NB4 (cell line): ENCODE measurements around the gene POLH.
"Not testable (repeated sequence)": the region's sequence is repeated elsewhere in the genome, so short reads cannot be mapped to it uniquely, and the experiment has no call there.

Source experiments
- DNase-seq: peaks from one replicate; pipeline ENCODE4 v3.0.0; 2010; ENCODE audit warnings: low read depth
- H3K4me3 ChIP-seq: one replicate; pipeline ENCODE4 v1.5.1; 2011; ENCODE audit warnings: mild to moderate bottlenecking, low read depth, low read length, moderate library complexity
- CTCF ChIP-seq: IDR thresholded peaks from one replicate; pipeline ENCODE4 v1.5.1; 2012; ENCODE audit warnings: low read depth, low read length
- MYC ChIP-seq: IDR thresholded peaks from 2 replicates; pipeline ENCODE4 v1.6.1; 2011; ENCODE audit warnings: low read depth, low read length
- POLR2A ChIP-seq: IDR thresholded peaks from 2 replicates; pipeline ENCODE4 v1.6.1; 2011; ENCODE audit warnings: mild to moderate bottlenecking; ENCODE audit not compliant: insufficient read length; ENCODE audit errors: extremely low read depth
- TF ChIP-seq, protein P1 (sequence below): IDR thresholded peaks from 2 replicates; pipeline ENCODE4 v1.6.1; 2011; ENCODE audit warnings: low read depth, low read length

The POLH gene

DNA sequence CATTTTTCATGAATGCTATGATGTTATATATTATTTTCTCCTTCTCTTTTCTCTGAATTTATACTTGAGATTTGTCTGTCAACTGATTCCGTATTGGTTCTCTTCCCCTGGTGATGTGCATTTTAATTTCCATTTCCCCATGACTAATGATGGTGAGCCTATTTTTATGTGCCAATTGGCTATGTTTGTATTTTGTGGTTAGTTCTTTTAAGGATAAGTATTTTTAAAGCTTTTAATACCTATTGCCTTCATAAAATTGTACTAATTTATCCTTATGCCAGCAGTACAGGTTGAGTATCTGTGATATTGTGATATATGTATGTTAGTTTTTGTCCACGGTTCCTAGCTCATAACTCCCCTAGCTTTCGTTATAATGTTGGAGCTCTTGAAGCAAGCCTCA is 2.8 kb downstream of the POLH start:
- DNase-seq, result no peak
- TF ChIP-seq, protein P1, sequence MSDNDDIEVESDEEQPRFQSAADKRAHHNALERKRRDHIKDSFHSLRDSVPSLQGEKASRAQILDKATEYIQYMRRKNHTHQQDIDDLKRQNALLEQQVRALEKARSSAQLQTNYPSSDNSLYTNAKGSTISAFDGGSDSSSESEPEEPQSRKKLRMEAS, result no peak
- TF ChIP-seq MYC, result no peak
- no peak for TF ChIP-seq CTCF
- no peak for TF ChIP-seq POLR2A
- no peak overlapping the region for H3K4me3 ChIP-seq

GRCh38 chr6:43579171-43579570 is 3.2 kb downstream of the POLH start:
- DNase-seq, result no peak
- H3K4me3 ChIP-seq, result no peak overlapping the region
- TF ChIP-seq POLR2A (no peak), MYC (no peak), CTCF (no peak)
- TF ChIP-seq, protein P1, result no peak

DNA sequence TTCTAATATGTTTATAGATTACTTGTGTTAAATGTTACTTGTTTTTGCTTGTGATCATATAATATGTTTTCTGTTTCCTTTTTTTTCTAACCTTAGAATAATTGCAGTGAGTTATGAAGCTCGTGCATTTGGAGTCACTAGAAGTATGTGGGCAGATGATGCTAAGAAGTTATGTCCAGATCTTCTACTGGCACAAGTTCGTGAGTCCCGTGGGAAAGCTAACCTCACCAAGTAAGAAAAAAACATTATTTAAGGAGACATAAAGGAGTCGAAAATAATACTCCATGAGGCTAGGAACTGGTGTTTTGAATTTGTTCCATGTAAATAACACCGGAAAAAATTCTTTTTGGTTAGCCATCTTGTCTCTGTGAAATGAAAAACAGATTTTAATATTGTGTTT is 6.9 kb downstream of the POLH start:
- DNase-seq, result no peak
- TF ChIP-seq CTCF (no peak), MYC (no peak), POLR2A (no peak)
- TF ChIP-seq, protein P1, result no peak
- no peak overlapping the region for H3K4me3 ChIP-seq

- no peak overlapping the region for H3K4me3 ChIP-seq
- no peak for DNase-seq
- TF ChIP-seq CTCF, result no peak
- TF ChIP-seq, protein P1, result no peak
- TF ChIP-seq POLR2A, result no peak
- no peak for TF ChIP-seq MYC
Measured at GRCh38 chr6:43584892-43585570, 9.0 kb downstream of the POLH start.

DNA sequence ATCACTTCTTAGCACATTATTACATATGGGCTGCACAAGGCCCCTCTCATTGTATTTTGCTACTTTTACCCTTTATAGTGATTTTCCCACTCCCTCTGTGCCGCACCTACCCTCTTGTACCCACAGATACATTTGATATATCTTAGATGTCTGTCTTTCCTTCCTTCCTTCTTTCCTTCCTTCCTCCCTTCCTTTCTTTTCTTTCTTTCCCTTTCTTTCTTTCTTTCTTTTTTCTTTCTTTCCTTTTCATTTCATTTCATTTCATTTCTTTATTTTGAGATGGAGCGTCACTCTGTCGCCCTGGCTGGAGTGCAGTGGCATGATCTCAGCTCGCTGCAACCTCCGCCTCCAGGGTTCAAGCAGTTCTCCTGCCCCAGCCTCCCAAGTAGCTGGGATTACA is 12.2 kb downstream of the POLH start:
- TF ChIP-seq POLR2A (no peak), MYC (no peak), CTCF (no peak)
- TF ChIP-seq, protein P1, result no peak
- no peak for DNase-seq
- H3K4me3 ChIP-seq, result no peak overlapping the region

DNA sequence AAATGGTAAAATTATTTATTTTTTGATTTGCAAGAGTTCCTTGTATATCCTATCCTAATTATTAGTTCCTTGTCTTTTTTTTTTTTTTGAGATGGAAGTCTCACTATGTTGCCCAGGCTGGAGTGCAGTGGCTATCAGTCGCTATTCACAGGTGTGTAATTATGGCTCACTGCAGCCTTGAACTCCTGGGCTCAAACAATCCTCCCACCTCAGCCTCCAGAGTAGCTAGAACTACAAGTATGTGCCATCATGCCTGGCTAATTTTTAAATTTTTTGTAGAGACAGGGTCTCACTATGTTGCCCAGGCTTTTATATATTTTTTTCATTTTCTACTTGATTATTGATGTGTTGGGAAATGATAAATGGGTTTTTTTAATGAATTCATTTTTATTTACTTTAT is 13.6 kb downstream of the POLH start:
- not testable (repeated sequence) for H3K4me3 ChIP-seq, DNase-seq
